AG04449 (cell line): ENCODE measurements around the gene RHOV.

Source experiments
- CTCF ChIA-PET: fragments of 350-600 bp; formaldehyde crosslinking; extraction: SDS; loops from one replicate; lab custom pipeline; 2021; ENCODE audit warnings: antibody characterized with exemption; lab: Yijun Ruan, JAX
- POLR2A ChIA-PET: fragments of 400-600, 350-600 bp; formaldehyde crosslinking; extraction: SDS; loops from one replicate; lab custom pipeline; 2020; ENCODE audit warnings: antibody characterized with exemption, inconsistent platforms; lab: Yijun Ruan, JAX
- DNase-seq: peaks from one replicate; pipeline ENCODE4 v3.0.0-alpha.2; 2010; ENCODE audit warnings: low read depth, low spot score
- H3K4me3 ChIP-seq: 2 replicates; pipeline ENCODE4 v1.5.1; 2011; ENCODE audit warnings: low read depth, mild to moderate bottlenecking, control low read depth, low read length
- TF ChIP-seq, protein P1 (sequence below): IDR thresholded peaks from one replicate; pipeline ENCODE4 v1.5.1; 2011; ENCODE audit warnings: mild to moderate bottlenecking, moderate library complexity, low read length, control low read depth, inconsistent platforms; ENCODE audit not compliant: insufficient read depth; ENCODE audit errors: missing control alignments

Gene RHOV

DNA sequence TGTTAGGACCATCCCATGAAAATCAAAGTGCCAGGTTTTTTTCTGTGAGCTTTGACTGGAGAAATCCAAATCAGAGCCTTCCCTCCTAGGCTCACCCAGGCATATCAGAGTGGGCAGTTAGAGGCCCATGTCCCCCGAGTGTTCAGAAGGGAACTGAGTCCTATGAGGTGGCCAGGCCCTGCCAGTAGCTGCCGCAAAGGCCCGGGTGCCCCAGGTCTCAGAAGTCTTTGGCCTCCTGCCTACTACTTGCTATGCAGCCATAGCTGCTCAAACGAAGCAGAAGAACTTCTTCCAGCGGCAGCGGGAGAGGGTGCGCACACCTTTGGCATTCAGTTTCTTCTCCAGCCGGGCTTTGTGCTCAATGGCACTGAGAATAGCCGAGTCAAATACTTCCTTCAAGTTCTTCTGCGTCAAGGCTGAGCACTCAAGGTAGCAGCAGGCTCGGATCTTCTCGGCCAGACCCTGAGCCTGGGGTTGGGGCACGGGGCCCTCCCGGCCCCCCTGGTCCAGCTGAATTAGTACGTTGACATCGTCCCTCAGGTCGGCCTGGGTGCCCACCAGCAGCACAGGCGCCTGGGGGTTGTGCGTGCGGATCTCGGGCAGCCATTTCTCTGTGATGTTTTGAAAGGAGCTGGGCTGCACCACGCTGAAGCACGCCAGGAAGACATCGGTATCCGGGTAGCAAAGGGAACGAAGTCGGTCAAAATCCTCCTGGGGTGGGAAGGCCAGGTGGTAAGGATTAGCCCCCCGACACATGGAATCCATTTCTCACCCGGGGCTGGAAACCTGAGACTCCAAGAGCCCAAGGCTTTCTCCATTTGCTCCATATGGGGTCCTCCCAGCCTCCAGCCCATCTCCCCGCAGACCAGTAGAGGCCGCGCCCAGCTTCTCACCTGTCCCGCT is 992 bp downstream of the RHOV start:
- no peak for DNase-seq
- H3K4me3 ChIP-seq, result no peak overlapping the region; the same call in 1 of the 2 replicates
- TF ChIP-seq, protein P1, sequence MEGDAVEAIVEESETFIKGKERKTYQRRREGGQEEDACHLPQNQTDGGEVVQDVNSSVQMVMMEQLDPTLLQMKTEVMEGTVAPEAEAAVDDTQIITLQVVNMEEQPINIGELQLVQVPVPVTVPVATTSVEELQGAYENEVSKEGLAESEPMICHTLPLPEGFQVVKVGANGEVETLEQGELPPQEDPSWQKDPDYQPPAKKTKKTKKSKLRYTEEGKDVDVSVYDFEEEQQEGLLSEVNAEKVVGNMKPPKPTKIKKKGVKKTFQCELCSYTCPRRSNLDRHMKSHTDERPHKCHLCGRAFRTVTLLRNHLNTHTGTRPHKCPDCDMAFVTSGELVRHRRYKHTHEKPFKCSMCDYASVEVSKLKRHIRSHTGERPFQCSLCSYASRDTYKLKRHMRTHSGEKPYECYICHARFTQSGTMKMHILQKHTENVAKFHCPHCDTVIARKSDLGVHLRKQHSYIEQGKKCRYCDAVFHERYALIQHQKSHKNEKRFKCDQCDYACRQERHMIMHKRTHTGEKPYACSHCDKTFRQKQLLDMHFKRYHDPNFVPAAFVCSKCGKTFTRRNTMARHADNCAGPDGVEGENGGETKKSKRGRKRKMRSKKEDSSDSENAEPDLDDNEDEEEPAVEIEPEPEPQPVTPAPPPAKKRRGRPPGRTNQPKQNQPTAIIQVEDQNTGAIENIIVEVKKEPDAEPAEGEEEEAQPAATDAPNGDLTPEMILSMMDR, result no peak
- POLR2A ChIA-PET, result no interaction called here
- CTCF ChIA-PET, result interaction anchor here (0.8 to 2.7 kb wide), 4 partner anchors 21 to 282 kb away, joined by 3 to 11 read pairs (median 3); partner anchors contain the start of gene VPS18

DNA sequence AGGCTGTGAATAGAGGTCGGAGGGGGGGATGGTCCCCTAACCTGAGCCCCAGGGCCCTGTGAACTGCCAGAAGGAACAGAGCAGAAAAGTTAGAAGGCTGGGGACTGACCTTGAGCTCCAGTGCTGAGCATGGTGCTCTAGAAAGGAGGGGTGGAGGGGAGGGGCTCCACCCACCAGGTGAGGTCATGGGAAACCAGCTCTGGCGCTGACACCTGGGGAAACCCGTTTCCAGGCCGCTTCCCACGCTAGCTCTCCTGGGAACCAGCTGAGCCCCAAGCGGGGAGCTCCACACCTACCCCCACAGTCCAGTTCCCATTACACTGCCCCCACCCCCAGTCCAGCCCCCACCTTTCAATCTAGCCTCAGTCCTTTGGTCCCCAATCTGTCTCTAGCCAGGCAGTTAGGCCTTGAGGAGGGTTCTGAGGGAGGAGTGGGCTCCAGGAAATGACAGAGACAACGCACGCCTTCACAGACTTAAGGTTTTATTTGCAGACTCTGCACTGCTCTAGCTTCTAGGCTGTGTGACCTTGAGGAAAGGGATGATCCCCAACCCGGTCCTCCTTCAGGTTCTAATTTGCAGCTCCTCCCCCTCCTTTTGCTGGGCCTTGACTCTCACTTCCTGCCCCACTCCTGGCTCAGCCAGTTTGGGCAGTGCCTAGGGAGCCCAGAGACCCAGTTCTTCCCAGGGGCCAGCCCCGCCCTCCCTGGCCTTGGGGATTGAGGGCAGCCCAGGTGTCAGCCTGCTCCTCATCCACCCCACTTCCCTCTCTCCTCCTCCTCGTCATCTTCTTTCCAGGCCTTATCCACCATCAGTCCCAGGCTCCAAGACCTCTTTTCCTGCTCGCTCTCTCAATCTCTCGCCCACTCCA is 2.1 kb downstream of the RHOV start:
- ChIA-PET CTCF (interaction anchor here (1.5 kb wide), 1 partner anchor 23 kb away, joined by 7 read pairs; the partner anchor contains the start of gene VPS18), POLR2A (no interaction called here)
- TF ChIP-seq, protein P1, result no peak
- DNase-seq, result no peak
- H3K4me3 ChIP-seq, result no peak overlapping the region

DNA sequence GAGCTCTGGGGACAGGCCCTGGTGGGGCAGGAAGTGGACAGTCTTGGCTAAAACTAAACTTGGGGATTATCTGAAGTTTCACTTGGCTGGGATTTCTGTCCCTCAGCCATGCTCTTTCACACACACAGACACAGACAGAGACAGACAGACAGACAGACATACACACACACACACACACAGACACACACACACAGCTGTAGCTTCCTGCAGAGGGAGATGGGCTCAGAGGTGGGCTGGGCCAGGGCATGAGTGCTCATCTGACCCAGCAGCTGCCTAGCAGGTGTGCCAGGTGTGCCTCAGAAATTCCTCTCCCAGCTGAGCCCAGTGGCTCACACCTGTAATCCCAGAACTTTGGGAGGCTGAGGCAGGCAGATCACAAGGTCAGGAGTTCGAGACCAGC is 3.3 kb downstream of the RHOV start:
- ChIA-PET CTCF (interaction anchor here (1.1 to 1.5 kb wide), 3 partner anchors 23 to 176 kb away, joined by 3 to 7 read pairs (median 5); partner anchors contain the start of genes RAD51 and VPS18), POLR2A (no interaction called here)
- TF ChIP-seq, protein P1, result no peak
- no peak overlapping the region for H3K4me3 ChIP-seq
- DNase-seq, result no peak

DNA sequence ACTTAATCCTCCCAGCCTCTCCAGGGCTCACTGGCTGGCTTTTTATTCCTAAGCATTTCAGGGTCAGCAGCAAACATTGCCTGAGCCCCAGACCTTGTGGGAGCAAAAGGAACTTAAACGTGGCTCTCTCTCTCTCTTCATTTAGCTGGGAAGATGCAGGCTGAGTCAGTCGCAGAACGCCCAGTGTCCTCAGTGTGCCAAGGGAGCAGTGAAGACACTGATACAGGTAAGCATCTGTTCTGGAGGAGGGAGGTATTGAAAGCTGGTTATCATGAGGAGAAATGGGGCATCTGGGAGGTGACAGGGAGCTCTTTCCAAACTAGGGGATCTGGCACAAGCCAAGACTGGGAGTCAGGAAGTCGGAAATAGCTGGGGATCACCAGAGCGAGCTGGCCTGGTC is 4.3 kb downstream of the RHOV start:
- ChIA-PET POLR2A (no interaction called here), CTCF (interaction anchor here (1.1 to 1.5 kb wide), 2 partner anchors 24 to 175 kb away, joined by 3 to 5 read pairs; partner anchors contain the start of genes RAD51 and VPS18)
- TF ChIP-seq, protein P1, result no peak
- DNase-seq, result no peak
- H3K4me3 ChIP-seq, result no peak overlapping the region

DNA sequence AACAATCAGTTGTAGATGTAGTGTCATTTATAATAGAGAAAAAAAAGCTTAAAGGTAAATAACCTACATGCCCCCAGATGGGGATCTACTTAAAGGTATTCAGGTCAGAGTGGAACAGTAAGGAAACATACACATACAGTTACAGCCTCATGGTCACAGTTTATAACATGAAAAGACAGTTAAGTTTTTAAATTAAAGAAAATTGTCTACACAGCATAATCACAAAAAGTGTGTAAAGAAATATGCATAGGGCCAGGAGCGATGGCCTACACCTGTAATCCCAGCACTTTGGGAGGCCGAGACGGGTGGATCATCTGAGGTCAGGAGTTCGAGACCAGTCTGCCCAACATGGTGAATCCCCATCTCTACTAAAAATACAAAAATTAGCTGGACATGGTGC is 6.8 kb downstream of the RHOV start:
- DNase-seq, result no peak
- ChIA-PET POLR2A (no interaction called here), CTCF (interaction anchor here (1.1 kb wide), 1 partner anchor 27 kb away, joined by 3 read pairs; the partner anchor contains the start of gene VPS18)
- TF ChIP-seq, protein P1, result no peak
- H3K4me3 ChIP-seq, result no peak overlapping the region
